HL-60/S4 treated with retinoic acid at 250 ng/mL for 4 days and 3 days (cell line): ENCODE data around the gene PRDX2.

ENCODE experiments used
- in situ Hi-C: fragments of 300-500 bp; cut with MboI; formaldehyde crosslinking; loops from 2 replicates; pipeline ENCODE4 v1.7.0; 2022; ENCODE audit warnings: low sequenced_read_pairs

Gene PRDX2

GRCh38 chr19:12756150-12756883, 45.3 kb downstream of the PRDX2 start:
- in situ Hi-C loops, result no loop called here

GRCh38 chr19:12754465-12755196, 47.0 kb downstream of the PRDX2 start:
- in situ Hi-C loops, result no loop called here

GRCh38 chr19:12752056-12752781, 49.4 kb downstream of the PRDX2 start:
- in situ Hi-C loops, result no loop called here

- in situ Hi-C loops, result no loop called here
Measured at GRCh38 chr19:12751635-12752034, 50.0 kb downstream of the PRDX2 start, which contains the start of gene BEST2. Gene BEST2 (plus strand): TSS chr19:12751791. CDS start chr19:12752593, 802 bp downstream.

GRCh38 chr19:12750851-12751250, 50.7 kb downstream of the PRDX2 start:
- in situ Hi-C loops, result no loop called here

GRCh38 chr19:12749938-12750521, 51.6 kb downstream of the PRDX2 start:
- in situ Hi-C loops, result no loop called here

- in situ Hi-C loops, result no loop called here
Measured at GRCh38 chr19:12748489-12748888, 53.1 kb downstream of the PRDX2 start.
